Liver (tissue), 9 donors: ENCODE results near the gene GPD1. TPM values are rescaled to one million over a fixed set of nuclear protein-coding genes. Genes with fewer than 3 reads are reported as not detected.
A peak's percentile ranks its signal among the peaks of the same experiment; 100 is the strongest.

Source experiments
- DNase-seq: peaks from one replicate; pipeline ENCODE4 v3.0.0-alpha.2; 2017; ENCODE audit warnings: low spot score
- H3K27ac ChIP-seq, 2 donors: one replicate each; pipeline ENCODE4 v1.7.0; 2013; ENCODE audit warnings: inconsistent platforms in 2 of 2, low read length in 2 of 2, control low read depth in 1 of 2, low read depth in 1 of 2, mild to moderate bottlenecking in 1 of 2
- H3K27me3 ChIP-seq, 4 donors: one replicate each; pipeline versions ENCODE4 v1.6.1 to v1.7.0; 2013; ENCODE audit warnings: low read length in 3 of 4, inconsistent platforms in 1 of 4, mild to moderate bottlenecking in 1 of 4, moderate library complexity in 1 of 4; ENCODE audit not compliant: control insufficient read depth in 4 of 4, insufficient read depth in 4 of 4
- H3K36me3 ChIP-seq, 4 donors: one replicate each; pipeline versions ENCODE4 v1.6.1 to v1.7.0; 2013; ENCODE audit warnings: low read length in 3 of 4, mild to moderate bottlenecking in 3 of 4, low read depth in 1 of 4, moderate library complexity in 1 of 4; ENCODE audit not compliant: control insufficient read depth in 4 of 4, insufficient read depth in 3 of 4
- H3K4me1 ChIP-seq, 4 donors: one replicate each; pipeline versions ENCODE4 v1.6.1 to v1.7.0; 2013; ENCODE audit warnings: low read length in 3 of 4, mild to moderate bottlenecking in 3 of 4, moderate library complexity in 1 of 4; ENCODE audit not compliant: control insufficient read depth in 4 of 4, insufficient read depth in 4 of 4
- H3K4me3 ChIP-seq, 3 donors: one replicate each; pipeline versions ENCODE4 v1.6.1 to v1.7.0; 2013; ENCODE audit warnings: low read length in 3 of 3, control low read depth in 1 of 3, low read depth in 1 of 3, mild to moderate bottlenecking in 1 of 3
- H3K9ac ChIP-seq, 2 donors: one replicate each; pipeline ENCODE4 v1.7.0; 2013; ENCODE audit warnings: low read length in 2 of 2, mild to moderate bottlenecking in 2 of 2, moderate library complexity in 2 of 2, control low read depth in 1 of 2, low read depth in 1 of 2
- H3K9me3 ChIP-seq, 4 donors: one replicate each; pipeline versions ENCODE4 v1.6.1 to v1.7.0; 2013; ENCODE audit warnings: low read length in 3 of 4; ENCODE audit not compliant: control insufficient read depth in 4 of 4
- EGR1 ChIP-seq, 2 donors: IDR thresholded peaks; 2 replicates each; pipeline ENCODE4 v1.6.1; 2016 to 2018; ENCODE audit warnings: antibody characterized with exemption in 2 of 2, low read depth in 2 of 2
- FOXA1 ChIP-seq: IDR thresholded peaks from 2 replicates; pipeline ENCODE4 v1.6.1; 2016; ENCODE audit warnings: antibody characterized with exemption
- FOXA2 ChIP-seq: IDR thresholded peaks from 2 replicates; pipeline ENCODE4 v1.6.1; 2016; ENCODE audit warnings: antibody characterized with exemption
- GABPA ChIP-seq, 2 donors: IDR thresholded peaks in 1 of 2; conservative IDR thresholded peaks in 1 of 2; 2 replicates each; pipeline ENCODE4 v1.6.1; 2016; ENCODE audit warnings: antibody characterized with exemption in 2 of 2, mild to moderate bottlenecking in 1 of 2, moderate library complexity in 1 of 2
- HNF4A ChIP-seq, 2 donors: conservative IDR thresholded peaks; 2 replicates each; pipeline ENCODE4 v1.6.1; 2016; ENCODE audit warnings: antibody characterized with exemption in 2 of 2, mild to moderate bottlenecking in 2 of 2
- HNF4G ChIP-seq: IDR thresholded peaks from 2 replicates; pipeline ENCODE4 v1.6.1; 2016; ENCODE audit warnings: antibody characterized with exemption
- JUND ChIP-seq, 2 donors: IDR thresholded peaks; 2 replicates each; pipeline ENCODE4 v1.6.1; 2016; ENCODE audit warnings: antibody characterized with exemption in 2 of 2
- MAX ChIP-seq: IDR thresholded peaks from 2 replicates; pipeline ENCODE4 v1.6.1; 2016; ENCODE audit warnings: antibody characterized with exemption
- NR2F2 ChIP-seq: IDR thresholded peaks from 2 replicates; pipeline ENCODE4 v1.6.1; 2016; ENCODE audit warnings: antibody characterized with exemption
- RAD21 ChIP-seq, 2 donors: IDR thresholded peaks; 2 replicates each; pipeline ENCODE4 v1.6.1; 2016; ENCODE audit warnings: antibody characterized with exemption in 2 of 2, mild to moderate bottlenecking in 2 of 2
- RXRA ChIP-seq, 2 donors: IDR thresholded peaks; 2 replicates each; pipeline ENCODE4 v1.6.1; 2017 to 2018; ENCODE audit warnings: antibody characterized with exemption in 2 of 2, mild to moderate bottlenecking in 1 of 2
- SP1 ChIP-seq: IDR thresholded peaks from 2 replicates; pipeline ENCODE4 v1.6.1; 2018; ENCODE audit warnings: antibody characterized with exemption, mild to moderate bottlenecking
- TAF1 ChIP-seq: conservative IDR thresholded peaks from 2 replicates; pipeline ENCODE4 v1.6.1; 2016; ENCODE audit warnings: antibody characterized with exemption, mild to moderate bottlenecking
- YY1 ChIP-seq: IDR thresholded peaks from 2 replicates; pipeline ENCODE4 v1.6.1; 2016; ENCODE audit warnings: antibody characterized with exemption, mild to moderate bottlenecking
- WGBS: extraction: QIAGEN DNeasy Blood & Tissue Kit; methylation state at CpG from one replicate; pipeline ENCODE4 v1.1.7; 2013; 5-methylcytosine and 5-hydroxymethylcytosine counted together
- polyA plus RNA-seq, 2 donors: library from polyadenylated mRNA; stranded (reverse) in 1 of 2; unstranded in 1 of 2; fragments of 200-250 nt in 1 of 2; fragments of >200 nt in 1 of 2; fragmentation: Nextera tagmentation in 1 of 2; extraction: Ambion mirVana in 1 of 2; gene quantifications; one replicate each; pipeline versions ENCODE4 v1.2.1 to v1.2.3, GENCODE V29; 2013 to 2015
- total RNA-seq, 2 donors: library from RNA; depleted of rRNA; stranded (reverse); fragments of >200 nt; gene quantifications; one replicate each; pipeline ENCODE4 v1.2.3, GENCODE V29; 2014
- TF ChIP-seq, protein P1 (sequence below): IDR thresholded peaks from 2 replicates; pipeline ENCODE4 v1.6.1; 2016; ENCODE audit warnings: antibody characterized with exemption
- TF ChIP-seq, protein P2 (sequence below): IDR thresholded peaks from 2 replicates; pipeline ENCODE4 v1.6.1; 2016; ENCODE audit warnings: antibody characterized with exemption, mild to moderate bottlenecking
- TF ChIP-seq, protein P3 (sequence below): IDR thresholded peaks from 2 replicates; pipeline ENCODE4 v1.6.1; 2016; ENCODE audit warnings: antibody characterized with exemption
- donor health status: healthy.
- donor health status: healthy.
- donor health status: healthy.
- donor health status: healthy.
- donor health status: healthy.

GPD1 gene
- total and polyA plus RNA-seq, 4 donors: 12.0 to 323 (median 85.6) TPM

DNA sequence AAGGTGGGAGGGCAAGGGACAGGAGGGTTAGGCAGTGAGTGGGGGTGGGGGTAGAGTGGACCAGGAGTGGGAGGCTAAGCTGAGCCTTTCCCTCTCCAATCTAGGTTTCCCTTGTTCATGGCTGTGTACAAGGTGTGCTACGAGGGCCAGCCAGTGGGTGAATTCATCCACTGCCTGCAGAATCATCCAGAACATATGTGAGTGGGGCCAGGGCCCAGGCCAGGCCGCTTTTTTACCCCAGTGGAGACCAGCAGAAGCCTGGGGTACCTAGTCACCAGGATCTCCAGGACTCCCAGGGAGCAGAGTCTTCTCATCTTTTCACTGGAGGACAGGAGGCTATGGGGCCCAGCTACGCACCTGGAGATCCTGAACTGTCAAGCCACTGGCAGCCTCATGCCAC lies 5.5 kb downstream of the GPD1 start:
- Histone ChIP-seq H3K27ac (peak overlapping the region; percentile 87 to 95), H3K9ac (no peak overlapping the region), H3K9me3 (no peaks in the 10 kb centered on the region), H3K4me3 (no peak overlapping the region), H3K4me1 (peaks cover 22 to 77% (median 58%) of the 10 kb centered on the region in 4 donors), H3K36me3 (peaks cover 0 to 8% (median 3%) of the 10 kb centered on the region in 4 donors), H3K27me3 (no peaks in the 10 kb centered on the region)
- DNase-seq: no peak
- peak in 1 of 2 donors; percentile 4 for TF ChIP-seq RXRA (IDR thresholded peaks at IDR 0.05)
- no peak for TF ChIP-seq GABPA (IDR thresholded peaks at IDR 0.05 in 1 of 2, conservative IDR thresholded peaks at IDR 0.05 in 1 of 2)
- WGBS: 78% methylated on average over 3 of the region's 3 CpGs

GRCh38 chr12:50110127-50110761 lies 6.4 kb downstream of the GPD1 start:
- Histone ChIP-seq H3K9me3 (no peaks in the 10 kb centered on the region), H3K9ac (peak overlapping the region; percentile 40 to 48), H3K36me3 (peaks cover 0 to 8% (median 3%) of the 10 kb centered on the region in 4 donors), H3K27ac (peak overlapping the region; percentile 87 to 95), H3K4me3 (peak overlapping the region in 2 of 3 donors; percentile 6 to 31), H3K27me3 (no peaks in the 10 kb centered on the region), H3K4me1 (peaks cover 22 to 69% (median 53%) of the 10 kb centered on the region in 4 donors)
- DNase-seq: peak; percentile 51
- TF ChIP-seq GABPA (IDR thresholded peaks at IDR 0.05 in 1 of 2, conservative IDR thresholded peaks at IDR 0.05 in 1 of 2) (no peak), RXRA (IDR thresholded peaks at IDR 0.05) (peak; percentile 79 to 86), HNF4G (peak; percentile 74), YY1 (peak; percentile 51), EGR1 (IDR thresholded peaks at IDR 0.05; ENCODE audit: low read depth in 2 of 2) (no peak), TAF1 (no peak), MAX (peak; percentile 66), HNF4A (conservative IDR thresholded peaks at IDR 0.05) (peak; percentile 82 to 85), FOXA1 (no peak), FOXA2 (no peak), NR2F2 (peak; percentile 63), RAD21 (IDR thresholded peaks at IDR 0.05) (peak in 1 of 2 donors; percentile 42), SP1 (peak; percentile 94), JUND (IDR thresholded peaks at IDR 0.05) (peak; percentile 50 to 51)
- TF ChIP-seq, protein P1, sequence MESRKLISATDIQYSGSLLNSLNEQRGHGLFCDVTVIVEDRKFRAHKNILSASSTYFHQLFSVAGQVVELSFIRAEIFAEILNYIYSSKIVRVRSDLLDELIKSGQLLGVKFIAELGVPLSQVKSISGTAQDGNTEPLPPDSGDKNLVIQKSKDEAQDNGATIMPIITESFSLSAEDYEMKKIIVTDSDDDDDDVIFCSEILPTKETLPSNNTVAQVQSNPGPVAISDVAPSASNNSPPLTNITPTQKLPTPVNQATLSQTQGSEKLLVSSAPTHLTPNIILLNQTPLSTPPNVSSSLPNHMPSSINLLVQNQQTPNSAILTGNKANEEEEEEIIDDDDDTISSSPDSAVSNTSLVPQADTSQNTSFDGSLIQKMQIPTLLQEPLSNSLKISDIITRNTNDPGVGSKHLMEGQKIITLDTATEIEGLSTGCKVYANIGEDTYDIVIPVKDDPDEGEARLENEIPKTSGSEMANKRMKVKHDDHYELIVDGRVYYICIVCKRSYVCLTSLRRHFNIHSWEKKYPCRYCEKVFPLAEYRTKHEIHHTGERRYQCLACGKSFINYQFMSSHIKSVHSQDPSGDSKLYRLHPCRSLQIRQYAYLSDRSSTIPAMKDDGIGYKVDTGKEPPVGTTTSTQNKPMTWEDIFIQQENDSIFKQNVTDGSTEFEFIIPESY: no peak
- TF ChIP-seq, protein P2, sequence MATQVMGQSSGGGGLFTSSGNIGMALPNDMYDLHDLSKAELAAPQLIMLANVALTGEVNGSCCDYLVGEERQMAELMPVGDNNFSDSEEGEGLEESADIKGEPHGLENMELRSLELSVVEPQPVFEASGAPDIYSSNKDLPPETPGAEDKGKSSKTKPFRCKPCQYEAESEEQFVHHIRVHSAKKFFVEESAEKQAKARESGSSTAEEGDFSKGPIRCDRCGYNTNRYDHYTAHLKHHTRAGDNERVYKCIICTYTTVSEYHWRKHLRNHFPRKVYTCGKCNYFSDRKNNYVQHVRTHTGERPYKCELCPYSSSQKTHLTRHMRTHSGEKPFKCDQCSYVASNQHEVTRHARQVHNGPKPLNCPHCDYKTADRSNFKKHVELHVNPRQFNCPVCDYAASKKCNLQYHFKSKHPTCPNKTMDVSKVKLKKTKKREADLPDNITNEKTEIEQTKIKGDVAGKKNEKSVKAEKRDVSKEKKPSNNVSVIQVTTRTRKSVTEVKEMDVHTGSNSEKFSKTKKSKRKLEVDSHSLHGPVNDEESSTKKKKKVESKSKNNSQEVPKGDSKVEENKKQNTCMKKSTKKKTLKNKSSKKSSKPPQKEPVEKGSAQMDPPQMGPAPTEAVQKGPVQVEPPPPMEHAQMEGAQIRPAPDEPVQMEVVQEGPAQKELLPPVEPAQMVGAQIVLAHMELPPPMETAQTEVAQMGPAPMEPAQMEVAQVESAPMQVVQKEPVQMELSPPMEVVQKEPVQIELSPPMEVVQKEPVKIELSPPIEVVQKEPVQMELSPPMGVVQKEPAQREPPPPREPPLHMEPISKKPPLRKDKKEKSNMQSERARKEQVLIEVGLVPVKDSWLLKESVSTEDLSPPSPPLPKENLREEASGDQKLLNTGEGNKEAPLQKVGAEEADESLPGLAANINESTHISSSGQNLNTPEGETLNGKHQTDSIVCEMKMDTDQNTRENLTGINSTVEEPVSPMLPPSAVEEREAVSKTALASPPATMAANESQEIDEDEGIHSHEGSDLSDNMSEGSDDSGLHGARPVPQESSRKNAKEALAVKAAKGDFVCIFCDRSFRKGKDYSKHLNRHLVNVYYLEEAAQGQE: peak; percentile 50
- TF ChIP-seq, protein P3, sequence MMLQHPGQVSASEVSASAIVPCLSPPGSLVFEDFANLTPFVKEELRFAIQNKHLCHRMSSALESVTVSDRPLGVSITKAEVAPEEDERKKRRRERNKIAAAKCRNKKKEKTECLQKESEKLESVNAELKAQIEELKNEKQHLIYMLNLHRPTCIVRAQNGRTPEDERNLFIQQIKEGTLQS: no peak
- WGBS: 13% methylated on average over 8 of the region's 8 CpGs
